Dedifferentiated amniotic fluid mesenchymal stem cell (primary cell): ENCODE data around the gene ETFB.
"Not testable (repeated sequence)": the region's sequence is repeated elsewhere in the genome, so short reads cannot be mapped to it uniquely, and the experiment has no call there.

Experiments used
- DNase-seq: peaks from one replicate; pipeline ENCODE4 v3.0.0-alpha.2; 2016; ENCODE audit errors: extremely low spot score

The ETFB gene

GRCh38 chr19:51365965-51366388 lies at the start of gene ETFB:
ETFB (minus strand) TSS chr19:51366388; CDS start chr19:51366326, 62 bp downstream.
- no peak for DNase-seq

DNA sequence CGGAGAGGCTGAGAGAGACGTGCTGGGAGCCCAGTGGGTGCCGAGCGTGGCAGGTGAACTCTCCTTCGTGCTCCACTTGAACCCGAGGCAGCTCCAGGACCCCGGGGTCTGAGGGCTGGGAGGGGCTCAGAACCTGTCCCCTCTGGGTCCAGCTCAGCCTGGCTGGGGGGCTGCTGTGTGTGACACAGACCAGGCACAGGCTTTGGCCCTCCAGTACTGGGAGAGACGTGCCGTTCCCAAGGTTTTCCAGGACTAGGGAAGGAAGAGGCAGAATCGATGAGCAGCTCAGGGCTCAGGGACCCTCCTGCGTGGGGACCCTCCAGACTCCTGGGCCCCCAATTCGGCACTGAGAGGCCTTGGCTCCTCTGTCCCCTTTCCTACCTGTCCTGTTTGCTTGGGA lies 49.0 kb upstream of the ETFB start:
- no peak for DNase-seq

DNA sequence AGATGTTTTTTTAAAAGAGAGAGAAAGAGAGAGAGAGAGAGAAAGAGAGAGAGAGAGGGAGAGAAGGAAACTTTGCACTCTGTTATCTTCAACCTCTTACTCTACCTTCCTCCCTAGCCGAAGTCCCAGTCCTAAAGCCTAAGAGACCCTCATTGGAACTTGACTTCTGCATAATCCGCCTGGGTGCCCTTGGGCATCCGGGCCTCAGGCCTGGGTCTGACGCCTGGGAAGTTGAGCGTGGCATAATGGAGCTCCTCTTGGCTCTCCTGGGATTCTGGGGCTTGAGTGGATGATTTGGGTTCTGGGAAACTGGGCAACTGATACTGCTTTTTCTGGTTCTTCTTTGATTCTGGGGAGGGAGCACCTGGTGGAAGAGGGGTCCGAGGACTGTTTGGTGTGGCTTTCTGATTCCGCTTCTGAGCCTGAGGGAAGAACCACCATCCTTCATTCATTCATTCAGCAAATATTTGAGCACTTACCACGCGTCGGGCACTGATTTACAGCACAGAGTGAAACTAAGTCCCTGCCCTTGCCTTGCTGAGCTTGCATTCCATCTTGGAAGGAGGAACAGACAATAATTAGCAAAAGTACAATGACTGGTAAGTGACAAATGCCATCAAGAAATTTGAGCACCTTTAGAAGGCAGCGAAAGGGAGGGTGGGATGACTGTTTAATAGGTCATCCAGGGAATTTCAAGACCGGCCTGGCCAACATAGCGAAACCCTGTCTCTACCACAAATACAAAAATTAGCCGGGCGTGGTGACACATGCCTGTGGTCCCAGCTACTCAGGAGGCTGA lies 45.0 kb upstream of the ETFB start:
- no peak for DNase-seq

DNA sequence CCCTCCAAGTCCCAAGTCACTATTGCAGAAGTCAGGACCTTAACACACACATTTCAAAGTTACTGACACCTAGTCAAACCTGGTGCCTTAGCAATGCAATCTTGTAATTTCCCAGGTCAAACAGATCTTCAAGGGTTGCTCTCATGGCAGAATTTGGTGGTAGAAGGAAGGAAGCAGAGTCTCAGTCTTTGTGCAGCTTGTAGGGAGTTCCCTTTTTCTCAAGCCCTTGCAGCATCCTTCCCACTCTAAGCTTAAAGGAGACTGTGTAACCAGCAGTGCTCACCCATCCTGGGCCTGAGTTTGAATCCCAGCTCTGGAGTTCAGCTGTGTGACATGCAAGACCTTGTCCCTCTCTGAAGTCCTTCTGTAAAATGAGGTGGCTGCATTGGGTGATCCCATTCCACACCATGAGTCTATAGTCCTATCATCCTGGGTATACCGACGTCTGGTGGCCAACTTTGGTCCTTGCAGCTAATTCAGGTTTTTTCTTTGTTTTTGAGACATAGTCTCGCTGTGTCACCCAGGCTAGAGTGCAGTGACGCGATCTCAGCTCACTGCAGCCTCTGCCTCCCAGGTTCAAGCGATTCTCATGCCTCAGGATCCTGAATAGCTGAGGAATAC lies 41.4 kb upstream of the ETFB start:
- DNase-seq, result no peak

GRCh38 chr19:51402117-51402516 lies 35.9 kb upstream of the ETFB start:
- DNase-seq, result no peak

DNA sequence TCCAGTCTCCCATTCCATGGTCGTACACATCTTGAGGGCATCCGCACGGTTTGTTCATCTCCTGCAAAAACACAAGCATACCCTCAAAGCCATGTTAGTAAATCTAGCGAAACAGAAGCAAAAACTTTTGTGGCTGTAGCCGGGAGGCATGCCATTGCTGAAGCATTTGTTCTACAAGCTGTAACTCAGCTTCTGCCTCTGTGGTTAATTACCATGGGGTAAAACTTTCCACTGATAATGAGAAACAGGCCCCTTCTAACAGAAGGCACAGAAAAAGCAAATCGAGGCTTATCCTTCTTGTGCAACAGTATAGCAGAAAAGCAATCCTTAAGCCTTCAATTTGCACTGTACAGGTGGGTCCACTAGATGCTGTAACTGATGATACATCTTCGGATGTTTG lies 33.7 kb upstream of the ETFB start:
- not testable (repeated sequence) for DNase-seq

DNA sequence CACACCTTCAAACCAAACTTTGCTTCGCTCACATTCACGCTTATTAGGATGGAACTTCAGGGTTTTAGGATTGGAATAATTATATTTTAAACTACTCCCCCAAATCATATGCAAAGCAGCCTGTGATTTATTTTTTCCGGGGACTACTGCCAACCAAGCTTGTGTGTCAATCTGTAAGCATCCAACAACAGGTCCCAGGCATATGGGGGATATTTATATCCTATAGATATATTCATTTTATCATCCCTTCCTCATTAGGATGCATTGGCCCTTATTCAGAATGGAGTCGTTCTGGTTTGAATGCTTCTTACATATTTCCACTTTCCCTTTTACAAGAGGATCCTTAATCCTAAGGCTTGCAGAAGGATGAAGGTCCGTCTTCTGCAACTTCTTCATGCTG lies 33.0 kb upstream of the ETFB start:
- no peak for DNase-seq

GRCh38 chr19:51398096-51398704 lies 32.0 kb upstream of the ETFB start:
- peak; percentile 46 for DNase-seq

DNA sequence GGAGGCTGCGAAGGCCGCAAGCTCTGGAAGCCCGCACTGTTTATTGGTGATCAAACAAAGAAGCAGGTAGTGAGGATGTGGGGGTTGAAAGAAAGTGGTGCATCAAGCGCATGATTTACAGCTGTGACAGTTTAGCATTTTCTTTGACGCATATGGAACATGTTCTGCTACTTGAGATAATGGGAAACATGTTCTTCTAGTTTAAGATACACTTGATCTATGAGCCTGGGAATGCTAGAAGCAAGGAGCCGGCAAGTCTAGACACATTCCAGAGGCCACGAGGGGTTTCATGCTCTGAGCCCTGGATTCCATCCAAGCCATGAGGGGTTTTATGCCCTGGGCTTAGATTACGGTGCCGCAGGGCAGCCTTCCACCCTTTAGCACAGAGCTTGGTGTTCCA lies 31.3 kb upstream of the ETFB start:
- DNase-seq, result not testable (repeated sequence)

DNA sequence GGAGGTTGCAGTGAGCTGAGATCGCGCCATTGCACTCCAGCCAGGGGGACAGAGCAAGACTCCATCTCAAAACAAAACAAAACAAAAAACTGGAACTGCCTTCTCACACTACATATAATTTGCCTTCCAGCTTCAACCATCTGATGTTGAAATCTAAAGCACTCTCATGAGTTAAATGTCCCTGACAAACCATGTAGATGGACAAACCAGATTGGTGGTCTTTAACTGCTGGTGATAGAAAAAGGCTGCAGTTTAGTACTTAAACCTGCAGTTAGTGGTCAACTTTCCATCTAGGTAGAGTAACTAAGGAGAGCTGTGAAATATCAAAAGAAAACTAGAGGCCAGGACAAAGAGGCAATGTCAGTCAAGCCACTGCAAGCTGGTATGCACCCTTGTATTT lies 30.0 kb upstream of the ETFB start:
- no peak for DNase-seq

DNA sequence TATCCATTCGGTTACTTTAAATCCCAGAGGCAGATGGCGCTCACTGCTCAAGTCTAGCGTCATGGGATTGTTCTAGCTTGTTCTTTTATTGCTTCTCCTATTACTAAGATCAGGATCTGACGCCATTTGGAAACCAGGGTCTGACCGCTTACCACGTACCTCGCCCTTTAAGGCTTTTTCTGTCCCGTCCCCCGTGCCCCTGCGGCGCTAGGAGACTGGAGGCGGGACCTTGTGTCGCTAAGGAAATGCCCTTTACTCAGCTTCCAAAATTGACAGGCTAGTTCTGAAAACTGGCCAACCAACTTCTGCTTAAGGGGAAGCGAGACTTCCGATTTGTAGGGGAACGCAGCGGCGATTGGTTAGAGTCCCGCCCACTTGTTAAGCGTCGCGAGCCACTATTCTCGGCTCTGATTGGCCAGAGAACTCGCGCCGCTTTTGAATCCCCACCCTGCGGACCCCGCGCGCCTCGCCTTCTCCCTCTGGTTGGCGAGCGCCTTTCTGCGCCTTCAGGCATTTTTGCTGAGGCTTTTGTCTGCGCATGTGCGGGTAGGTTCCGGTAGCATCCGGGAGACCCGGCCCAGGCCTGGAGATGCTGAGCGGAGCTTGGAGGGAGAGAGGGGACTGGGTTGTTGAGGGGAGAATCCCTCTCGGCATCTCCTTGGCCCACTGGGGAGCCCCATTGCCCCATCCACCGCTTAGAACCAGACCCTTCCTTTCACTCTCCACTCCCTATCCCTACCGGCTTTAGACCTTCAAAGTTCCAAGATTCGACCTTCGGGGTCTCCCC lies 28.1 kb upstream of the ETFB start:
- peak; percentile 98 for DNase-seq

DNA sequence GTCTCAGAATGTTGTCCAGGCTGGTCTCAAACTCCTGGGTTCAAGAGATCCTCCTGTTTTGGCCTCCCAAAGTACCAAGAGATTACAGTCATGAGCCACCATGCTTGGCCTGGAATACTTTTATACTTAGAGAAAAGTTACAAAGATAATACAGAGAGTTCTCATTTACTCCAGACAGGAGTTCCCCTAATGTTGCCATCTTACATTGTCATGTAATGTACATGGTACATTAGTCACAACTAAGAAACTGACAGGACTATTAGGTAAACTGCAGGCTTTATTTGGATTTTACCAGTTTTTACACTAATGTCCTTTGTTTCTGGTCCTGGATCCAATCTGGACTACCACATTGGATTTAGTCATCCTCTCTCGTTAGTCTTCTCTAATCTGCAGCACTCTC lies 26.5 kb upstream of the ETFB start:
- no peak for DNase-seq

DNA sequence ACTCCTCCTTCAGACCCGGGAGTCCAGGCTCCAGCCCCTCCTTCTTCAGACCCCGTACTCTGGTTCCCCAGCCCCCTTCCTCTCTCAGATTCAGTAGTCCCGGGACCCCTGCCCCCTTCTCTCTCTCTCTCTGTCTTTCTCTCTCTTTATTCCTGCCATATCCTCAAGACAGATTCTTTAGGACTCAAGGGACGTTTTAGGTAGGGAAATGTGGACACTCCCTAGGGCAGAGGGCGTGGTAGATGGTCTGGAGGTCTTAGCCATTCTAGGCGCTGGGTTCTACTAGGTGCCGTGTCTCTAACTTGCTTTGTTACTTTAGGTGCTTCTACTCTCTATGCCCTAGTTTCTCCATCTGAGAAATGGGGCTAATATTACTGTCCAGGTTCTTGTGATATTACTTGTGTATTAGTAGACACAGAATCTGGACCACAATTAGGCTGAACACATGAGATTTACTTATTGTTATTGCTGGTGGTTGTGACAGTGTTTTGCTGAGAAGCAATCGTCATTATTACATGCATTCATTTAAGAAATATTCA lies 25.0 kb upstream of the ETFB start:
- no peak for DNase-seq

DNA sequence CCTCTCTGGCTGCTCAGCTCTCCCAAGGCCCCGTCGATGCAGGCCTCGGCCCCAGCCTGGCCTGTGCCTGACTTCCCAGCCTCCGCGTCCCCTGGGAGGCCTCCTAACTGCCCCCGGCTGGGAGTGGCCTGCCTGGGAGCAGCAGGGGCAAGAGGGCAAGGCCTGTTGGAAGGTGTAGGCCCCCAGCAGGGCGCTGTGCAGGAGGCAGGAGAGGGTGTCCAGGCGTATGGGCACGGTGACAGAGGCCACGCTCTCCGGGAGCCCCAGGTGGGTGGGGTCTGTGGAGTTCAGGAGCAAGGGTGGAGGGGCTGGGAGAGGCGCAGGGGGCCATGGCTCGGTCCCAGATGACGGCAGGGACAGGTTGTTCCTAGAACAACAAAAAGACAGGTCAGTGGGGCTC lies 23.0 kb upstream of the ETFB start:
- DNase-seq, result no peak

GRCh38 chr19:51387924-51388389 lies 21.8 kb upstream of the ETFB start, which contains the start of gene LIM2:
LIM2 (minus strand) TSS chr19:51387974; CDS start chr19:51387443, 531 bp downstream.
- DNase-seq, result no peak

DNA sequence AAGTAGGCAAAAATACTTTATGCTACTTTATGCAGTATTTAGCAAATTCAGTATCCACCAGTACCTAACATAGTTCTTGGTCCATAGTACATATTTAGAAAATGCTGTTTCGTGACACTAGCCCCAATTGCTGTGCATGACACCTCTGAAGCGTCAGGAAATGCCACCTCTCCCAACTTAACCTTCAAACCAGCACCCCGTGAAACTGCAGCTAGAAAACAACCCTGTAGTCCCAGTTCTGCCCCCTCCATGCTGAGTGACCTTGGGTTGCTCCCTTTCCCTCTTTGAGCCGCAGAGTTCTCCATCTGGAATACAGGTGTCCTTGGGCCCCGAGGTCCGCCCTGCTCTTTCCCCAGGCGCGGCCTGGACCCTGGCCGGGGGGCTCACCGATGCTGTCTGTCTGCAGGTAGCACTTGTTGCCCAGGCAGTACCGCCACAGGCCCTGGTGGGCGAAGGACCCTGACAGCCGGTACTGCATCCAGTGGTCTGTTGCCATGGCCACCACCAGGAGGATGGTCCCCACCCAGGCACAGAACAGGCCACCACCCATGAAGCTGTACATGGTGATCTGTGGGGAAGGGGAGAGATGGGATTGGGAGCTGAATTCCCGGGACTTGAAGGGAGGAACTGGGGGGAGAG lies 20.8 kb upstream of the ETFB start:
- DNase-seq, result no peak

DNA sequence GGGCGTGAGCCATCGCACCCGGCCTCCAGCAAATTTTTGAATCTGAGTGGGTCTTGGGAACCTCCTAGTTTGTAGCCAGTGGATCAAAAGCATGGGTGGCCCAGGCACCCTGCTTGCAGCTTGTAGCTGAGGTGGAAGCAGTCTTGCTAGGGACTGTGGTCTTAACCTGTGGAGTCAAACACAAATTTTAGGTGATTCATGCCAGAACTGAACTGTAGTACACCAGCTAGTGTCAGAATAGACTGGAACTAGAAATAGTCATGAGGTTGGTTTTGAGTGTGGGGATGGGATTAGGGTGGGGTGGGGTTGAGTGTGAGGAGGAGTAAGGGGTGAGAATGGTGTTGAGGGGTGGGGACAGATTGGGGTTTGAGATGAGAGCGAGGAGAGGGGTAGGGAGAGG lies 15.8 kb upstream of the ETFB start:
- DNase-seq, result no peak

GRCh38 chr19:51380379-51380778 lies 14.2 kb upstream of the ETFB start:
- DNase-seq, result no peak

DNA sequence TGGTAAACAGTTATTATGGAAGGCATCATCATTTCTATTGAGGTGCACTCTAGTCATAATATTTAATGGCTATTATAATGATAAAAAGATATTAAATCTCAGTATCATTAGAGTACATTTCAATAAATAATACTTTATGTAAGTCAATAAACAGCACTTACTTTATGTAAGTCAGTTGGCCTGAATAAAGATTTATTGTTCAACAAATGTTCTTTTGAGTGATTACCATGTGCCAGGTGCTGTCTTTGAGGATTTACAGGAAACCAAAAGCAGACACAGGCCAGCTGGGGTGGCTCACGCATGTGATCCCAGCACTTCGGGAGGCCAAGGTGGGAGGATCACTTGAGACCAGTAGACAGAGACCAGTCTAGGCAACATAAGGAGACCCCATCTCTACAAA lies 11.2 kb upstream of the ETFB start:
- no peak for DNase-seq

DNA sequence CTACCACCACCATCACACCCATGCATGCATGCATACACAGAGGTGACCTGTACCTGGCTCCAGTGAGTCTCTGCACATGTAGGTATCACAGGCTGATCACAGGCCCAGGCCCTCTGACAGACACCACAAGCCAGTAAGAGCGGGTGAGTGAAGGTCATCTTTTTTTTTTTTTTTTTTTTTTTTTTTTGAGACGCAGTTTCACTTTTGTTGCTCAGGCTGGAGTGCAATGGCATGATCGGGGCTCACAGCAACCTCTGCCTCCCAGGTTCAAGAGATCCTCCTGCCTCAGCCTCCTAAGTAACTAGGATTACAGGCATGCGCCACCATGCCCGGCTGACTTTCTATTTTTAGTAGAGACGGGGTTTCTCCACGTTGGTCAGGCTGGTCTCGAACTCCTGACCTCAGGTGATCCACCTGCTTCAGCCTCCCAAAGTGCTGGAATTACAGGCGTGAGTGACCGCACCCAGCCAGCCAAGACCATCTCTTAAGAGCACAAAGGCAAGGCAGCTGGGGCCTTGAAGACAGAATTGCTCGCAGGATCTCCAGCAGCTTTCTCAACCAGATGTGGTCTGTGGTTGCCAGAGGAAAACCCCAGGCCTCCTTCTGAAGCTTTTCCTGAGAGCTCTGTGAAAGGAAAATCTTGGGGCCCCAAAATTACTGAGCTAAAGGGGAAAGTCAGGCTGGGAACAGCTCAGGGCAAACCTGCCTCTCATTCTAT lies 9.5 kb upstream of the ETFB start:
- no peak for DNase-seq
